HUDEP-2 (cell line): Measurements from ENCODE around the gene PPARGC1A.

ENCODE experiments used
- DNase-seq, 76 experiments: peaks; one replicate each; lab custom pipeline; 2025; ENCODE audit not compliant: unreplicated experiment in 76 of 76; lab: John Stamatoyannopoulos, UW

Gene PPARGC1A, protein sequence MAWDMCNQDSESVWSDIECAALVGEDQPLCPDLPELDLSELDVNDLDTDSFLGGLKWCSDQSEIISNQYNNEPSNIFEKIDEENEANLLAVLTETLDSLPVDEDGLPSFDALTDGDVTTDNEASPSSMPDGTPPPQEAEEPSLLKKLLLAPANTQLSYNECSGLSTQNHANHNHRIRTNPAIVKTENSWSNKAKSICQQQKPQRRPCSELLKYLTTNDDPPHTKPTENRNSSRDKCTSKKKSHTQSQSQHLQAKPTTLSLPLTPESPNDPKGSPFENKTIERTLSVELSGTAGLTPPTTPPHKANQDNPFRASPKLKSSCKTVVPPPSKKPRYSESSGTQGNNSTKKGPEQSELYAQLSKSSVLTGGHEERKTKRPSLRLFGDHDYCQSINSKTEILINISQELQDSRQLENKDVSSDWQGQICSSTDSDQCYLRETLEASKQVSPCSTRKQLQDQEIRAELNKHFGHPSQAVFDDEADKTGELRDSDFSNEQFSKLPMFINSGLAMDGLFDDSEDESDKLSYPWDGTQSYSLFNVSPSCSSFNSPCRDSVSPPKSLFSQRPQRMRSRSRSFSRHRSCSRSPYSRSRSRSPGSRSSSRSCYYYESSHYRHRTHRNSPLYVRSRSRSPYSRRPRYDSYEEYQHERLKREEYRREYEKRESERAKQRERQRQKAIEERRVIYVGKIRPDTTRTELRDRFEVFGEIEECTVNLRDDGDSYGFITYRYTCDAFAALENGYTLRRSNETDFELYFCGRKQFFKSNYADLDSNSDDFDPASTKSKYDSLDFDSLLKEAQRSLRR

DNA sequence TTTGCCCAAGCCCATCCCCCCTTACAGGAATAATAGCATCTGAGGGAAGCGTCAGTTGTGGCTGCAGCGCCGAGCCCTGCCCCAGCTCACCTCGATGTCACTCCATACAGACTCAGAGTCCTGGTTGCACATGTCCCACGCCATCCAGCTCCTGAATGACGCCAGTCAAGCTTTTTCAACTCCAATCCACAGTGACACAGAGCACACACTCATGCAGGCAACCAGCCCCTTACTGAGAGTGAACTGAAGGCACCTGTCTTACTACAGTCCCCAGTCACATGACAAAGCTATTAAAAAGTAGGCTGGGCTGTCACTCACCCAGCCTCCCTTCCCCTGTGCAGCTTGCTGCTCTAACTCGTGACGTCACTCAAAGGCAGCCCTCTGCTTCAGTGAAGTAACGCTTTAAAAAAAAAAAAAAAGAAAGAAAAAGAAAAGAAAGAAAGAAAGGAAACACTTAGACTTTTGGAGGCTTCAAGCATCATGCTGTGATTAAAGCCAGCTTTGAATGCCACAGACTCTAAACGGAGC, at the start of gene PPARGC1A:
PPARGC1A (minus strand) TSS at position 234 of the 528 bp plus-strand sequence; CDS start at position 144, 90 bp downstream.
- DNase-seq = no peak

DNA sequence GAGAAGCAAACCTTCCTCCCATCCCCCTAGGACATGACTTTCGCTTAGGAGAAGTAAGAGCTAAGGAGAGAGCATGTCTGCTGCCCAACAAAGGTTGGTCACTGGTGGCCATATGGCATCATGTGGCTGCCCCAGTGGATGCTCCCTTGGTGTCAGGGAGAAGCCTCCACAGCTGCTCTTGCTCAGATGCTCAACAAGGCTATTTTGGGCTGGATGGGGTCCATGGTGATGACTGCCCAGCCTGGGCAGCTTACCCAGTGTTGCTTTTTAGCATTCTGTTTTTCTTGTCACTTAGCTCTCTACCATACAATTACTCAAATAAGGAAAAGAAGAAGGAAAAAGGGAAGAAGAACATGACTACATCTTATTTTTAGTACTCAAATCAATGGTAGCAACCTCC, 48.9 kb upstream of the PPARGC1A start:
- DNase-seq = no peak

- no peak for DNase-seq
Observed at GRCh38 chr4:23937173-23937572, 47.3 kb upstream of the PPARGC1A start.

- no peak for DNase-seq
Observed at GRCh38 chr4:23934915-23935314, 45.1 kb upstream of the PPARGC1A start.

GRCh38 chr4:23934223-23934622, 44.4 kb upstream of the PPARGC1A start:
- DNase-seq = no peak

- no peak for DNase-seq
Observed at GRCh38 chr4:23932901-23933308, 43.1 kb upstream of the PPARGC1A start.

GRCh38 chr4:23932186-23932585, 42.3 kb upstream of the PPARGC1A start:
- no peak for DNase-seq

GRCh38 chr4:23931489-23931830, 41.6 kb upstream of the PPARGC1A start:
- no peak for DNase-seq

DNA sequence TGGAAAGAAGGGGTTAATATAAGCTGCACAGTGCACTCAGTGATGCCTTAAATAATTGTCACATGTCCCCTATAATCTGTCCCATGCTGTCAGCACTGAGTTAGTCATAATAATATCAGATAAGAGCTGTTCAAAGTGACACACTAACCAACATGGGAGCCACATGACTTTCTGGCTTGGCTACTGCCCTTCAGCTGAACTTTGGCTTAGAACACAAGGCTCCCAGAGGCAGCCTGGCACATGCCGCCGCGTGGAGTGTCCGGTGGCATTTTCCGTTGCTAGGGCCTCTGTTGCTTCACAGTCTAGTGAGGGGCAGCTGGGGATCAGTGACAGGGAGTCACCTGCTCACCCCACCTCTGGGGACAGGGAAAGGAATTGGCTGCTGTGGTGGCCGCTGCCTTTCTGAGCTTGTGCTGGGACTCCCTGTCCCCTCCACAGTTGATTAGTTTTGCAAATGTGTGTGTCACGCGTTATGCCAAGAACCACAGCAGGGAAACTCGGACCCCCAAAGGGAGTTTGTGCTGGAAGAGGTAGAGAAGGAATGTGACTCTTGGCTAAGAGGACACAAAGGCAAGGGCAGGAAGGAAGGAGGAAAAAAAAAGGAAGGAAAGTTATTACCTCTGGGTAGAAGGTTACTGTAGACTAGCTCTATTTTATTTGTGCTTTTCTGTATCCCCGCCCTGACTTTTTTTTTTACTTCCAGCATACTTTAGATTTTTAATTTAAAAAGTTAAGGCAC, 41.1 kb upstream of the PPARGC1A start:
- peak in 2 of 76 experiments; percentile 1 to 2 for DNase-seq

GRCh38 chr4:23929248-23929647, 39.4 kb upstream of the PPARGC1A start:
- no peak for DNase-seq

DNA sequence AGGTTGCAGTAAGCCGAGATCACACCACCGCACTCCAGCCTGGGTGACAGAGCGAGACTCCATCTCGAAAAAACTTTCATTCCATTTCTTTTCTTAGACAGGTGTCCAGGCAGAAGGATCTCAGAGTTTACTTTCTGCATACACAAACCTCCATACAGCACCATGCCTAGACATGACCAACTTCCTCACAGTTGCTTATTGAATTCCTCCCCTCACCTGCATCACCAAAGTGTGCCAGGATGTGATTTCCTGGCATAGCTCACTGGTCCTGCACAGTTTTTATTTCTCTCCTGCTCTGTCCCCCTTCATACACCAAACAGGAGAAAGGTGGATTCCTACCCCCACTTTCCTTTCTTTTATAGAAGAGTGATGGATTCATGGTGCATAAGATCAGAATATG, 34.7 kb upstream of the PPARGC1A start:
- no peak for DNase-seq

DNA sequence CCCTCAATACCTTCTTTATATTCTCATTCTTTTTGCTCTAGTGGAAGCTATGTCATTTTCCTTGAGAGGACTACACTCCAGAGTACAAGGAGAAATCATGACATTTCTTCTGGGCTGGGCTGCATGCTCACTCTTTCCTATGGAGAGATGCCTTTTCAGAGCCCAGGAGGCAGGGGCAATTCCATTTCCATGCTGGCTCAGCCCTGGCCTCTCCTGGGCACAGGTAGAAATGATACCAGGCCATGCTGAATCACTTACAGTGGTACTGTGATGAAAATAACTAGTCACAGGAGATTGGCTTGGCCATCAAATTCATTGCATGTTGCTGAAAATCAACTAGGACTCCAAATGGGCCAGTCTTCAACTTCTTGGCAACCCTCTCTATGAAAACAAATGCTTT, 34.0 kb upstream of the PPARGC1A start:
- DNase-seq = no peak

DNA sequence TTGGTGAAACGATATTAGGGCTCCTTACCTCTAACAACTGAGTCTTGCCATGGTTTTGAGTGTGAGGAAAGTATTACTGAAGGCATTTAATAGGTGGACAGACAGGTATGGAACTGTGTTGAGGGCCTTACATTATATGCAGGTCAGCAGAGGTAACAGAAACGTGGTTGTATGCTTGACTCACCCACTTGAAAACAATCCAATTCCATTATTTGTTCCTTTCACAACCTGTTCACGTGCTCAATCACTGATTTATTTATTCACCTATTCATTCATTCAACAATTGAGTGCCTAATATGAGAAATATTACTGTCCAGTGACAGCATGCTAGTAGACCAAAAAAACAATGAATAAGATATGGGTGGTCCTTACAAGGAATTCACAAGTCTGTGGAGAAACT, 33.3 kb upstream of the PPARGC1A start:
- no peak for DNase-seq

- DNase-seq = no peak
Observed at GRCh38 chr4:23922541-23923111, 32.8 kb upstream of the PPARGC1A start.

DNA sequence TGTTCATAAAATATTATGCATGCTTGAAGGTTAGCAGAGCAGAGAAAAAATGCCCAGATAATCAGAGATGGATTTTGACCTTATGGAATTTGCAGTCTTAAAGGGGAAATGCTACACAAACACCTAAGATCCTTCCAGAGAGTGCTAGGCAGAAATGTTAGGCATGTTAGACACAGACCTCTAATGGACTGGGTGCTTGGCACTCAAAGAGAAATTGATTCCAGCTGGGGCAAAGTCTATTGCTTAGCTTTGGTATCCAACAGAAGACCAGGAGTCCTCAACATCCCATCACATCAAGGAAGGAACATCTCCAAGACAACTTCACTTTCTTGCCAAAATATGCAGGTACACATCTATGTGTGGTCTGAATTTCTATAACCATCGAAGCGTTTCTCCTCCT, 32.2 kb upstream of the PPARGC1A start:
- no peak for DNase-seq

DNA sequence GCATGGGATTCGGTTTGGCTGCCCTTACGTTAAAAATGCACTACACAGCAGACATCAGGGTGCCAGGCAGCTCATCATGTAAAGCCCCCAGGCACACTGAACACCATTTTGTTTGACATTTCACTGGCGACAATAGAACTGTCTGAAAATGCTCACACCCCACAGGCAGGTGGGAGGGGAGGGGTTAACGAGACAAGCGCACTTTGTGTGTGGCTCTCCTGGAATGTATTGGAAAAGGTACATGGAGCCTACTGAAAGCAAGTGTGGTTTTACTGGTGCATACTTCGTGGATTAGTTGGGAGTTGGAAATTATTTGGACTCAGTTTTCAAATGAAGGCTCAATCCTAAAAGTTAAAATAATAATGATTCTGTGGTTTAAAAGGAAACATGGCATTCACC, 31.6 kb upstream of the PPARGC1A start:
- no peak for DNase-seq

DNA sequence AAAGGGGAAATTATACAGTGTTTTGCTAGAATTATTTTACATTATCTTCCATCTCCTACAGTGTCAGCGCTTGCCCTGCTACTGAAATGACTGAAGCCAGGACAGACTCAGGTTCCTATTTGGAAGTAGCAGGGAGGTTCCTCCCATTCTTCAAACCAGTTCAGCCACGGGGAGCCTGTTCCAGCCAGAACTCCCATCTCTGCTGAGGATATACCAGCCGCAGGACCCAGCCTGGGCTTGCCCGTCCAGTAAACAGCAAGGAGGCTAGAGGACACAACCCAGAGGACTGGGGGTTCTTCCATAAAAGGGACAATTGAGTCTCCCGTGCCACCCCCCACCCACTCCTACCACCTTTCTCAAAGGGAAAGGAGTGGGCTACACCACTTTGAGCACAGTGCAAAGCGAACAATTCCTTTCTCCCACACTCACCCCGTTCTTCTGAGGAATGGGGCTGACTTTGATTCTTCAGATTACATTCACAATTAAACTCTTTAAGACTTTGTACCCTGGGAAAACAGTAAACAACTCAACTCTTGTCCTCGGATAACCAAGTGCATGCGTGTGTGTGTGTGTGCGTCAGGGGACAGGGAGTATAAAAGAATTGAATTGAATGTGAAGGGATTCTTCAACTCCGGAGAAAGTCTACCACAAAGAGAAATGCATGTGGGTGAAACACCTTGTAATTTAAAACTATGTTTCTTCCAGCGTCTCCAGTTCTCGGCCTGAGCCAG, 31.0 kb upstream of the PPARGC1A start:
- no peak for DNase-seq

- DNase-seq = no peak
Observed at GRCh38 chr4:23920296-23920695, 30.4 kb upstream of the PPARGC1A start.

DNA sequence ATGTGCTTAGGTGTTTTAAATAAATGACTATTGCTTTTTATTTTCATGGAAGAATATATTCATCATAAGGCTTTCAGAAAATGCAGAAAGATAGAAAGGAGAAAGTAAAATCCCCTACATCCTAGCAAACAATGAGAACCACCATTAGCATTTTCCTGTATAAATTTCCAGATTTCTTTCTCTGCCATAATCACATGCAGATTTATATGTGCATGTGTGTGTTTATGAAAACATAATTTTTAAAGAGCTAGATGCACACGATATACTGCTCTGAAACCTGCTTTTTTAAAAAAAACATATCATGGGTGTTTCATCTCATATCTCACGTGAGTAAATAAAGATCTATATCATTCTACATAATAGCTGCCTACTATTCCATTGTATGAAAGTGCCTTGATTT, 26.4 kb upstream of the PPARGC1A start:
- DNase-seq = no peak

DNA sequence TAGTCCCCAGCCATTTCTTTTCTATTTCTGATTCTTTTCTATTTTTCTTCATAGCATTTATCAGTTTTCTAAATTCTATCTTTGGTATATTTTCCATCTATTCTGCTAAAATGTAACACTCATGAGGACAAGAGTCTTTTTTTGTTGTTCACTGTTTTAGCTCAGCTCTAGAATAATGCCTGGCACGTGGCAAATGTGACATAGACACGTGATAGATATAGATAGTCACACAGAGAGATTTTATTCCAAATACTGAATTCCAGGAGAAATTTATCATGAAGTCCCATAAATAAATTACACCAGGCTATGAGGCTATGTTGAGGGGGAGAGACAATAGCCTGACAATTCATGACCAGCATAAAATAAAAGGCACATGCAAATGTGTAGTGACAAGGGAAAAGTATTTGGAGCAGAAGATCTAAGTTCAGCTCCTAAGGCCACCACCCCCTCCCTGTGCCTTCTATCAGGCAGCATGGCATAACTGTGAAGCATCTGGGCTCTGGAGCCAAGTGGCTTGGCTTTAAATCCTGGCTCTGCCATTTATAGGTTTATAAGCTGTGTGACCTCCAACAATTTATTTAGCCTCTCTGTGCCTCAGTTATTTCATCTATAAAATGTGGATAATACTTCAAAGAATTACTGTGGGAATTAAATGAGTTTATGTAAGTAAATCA, 25.7 kb upstream of the PPARGC1A start:
- DNase-seq = no peak
